C4-2B (cell line): ENCODE measurements around the gene POLE2.
"Not testable (repeated sequence)": the region's sequence is repeated elsewhere in the genome, so short reads cannot be mapped to it uniquely, and the experiment has no call there.

Experiments used
- CTCF ChIP-seq: fragments of 450-650 bp; conservative IDR thresholded peaks from 2 replicates; pipeline ENCODE4 v1.5.1; 2017; ENCODE audit warnings: mild to moderate bottlenecking
- ZFX ChIP-seq: fragments of 450-650 bp; IDR thresholded peaks from 2 replicates; pipeline ENCODE4 v1.6.1; 2017

- not testable (repeated sequence) for TF ChIP-seq CTCF, ZFX
Measured at GRCh38 chr14:49704471-49704870, 16.5 kb upstream of the POLE2 start.
